Tibial nerve (tissue), 4 donors: ENCODE measurements around the gene UNG.
"Not testable (repeated sequence)": the region's sequence is repeated elsewhere in the genome, so short reads cannot be mapped to it uniquely, and the experiment has no call there.

Experiments
- CTCF ChIP-seq, 5 experiments: fragments of 200-600 bp in 3 of 5; fragments of 450-650 bp in 2 of 5; sonication (generic) in 3 of 5; IDR thresholded peaks; one replicate each; pipeline ENCODE4 v1.5.1; 2016 to 2019; ENCODE audit warnings: antibody characterized with exemption in 5 of 5, mild to moderate bottlenecking in 3 of 5, moderate library complexity in 2 of 5
- EP300 ChIP-seq, 2 donors: sonication (generic); formaldehyde crosslinking; IDR thresholded peaks; one replicate each; pipeline ENCODE4 v1.6.1; 2017; ENCODE audit warnings: antibody characterized with exemption in 2 of 2, mild to moderate bottlenecking in 1 of 2
- POLR2A ChIP-seq, 2 donors: fragments of 450-650 bp; IDR thresholded peaks; one replicate each; pipeline ENCODE4 v1.6.1; 2017; ENCODE audit warnings: antibody characterized with exemption in 2 of 2, mild to moderate bottlenecking in 2 of 2, moderate library complexity in 2 of 2

- TF ChIP-seq POLR2A, CTCF, EP300 (IDR thresholded peaks at IDR 0.05): not testable (repeated sequence)
Measured at GRCh38 chr12:109049794-109050193, 47.6 kb upstream of the UNG start.
